ENCODE data around the gene RPEL1.

DNA sequence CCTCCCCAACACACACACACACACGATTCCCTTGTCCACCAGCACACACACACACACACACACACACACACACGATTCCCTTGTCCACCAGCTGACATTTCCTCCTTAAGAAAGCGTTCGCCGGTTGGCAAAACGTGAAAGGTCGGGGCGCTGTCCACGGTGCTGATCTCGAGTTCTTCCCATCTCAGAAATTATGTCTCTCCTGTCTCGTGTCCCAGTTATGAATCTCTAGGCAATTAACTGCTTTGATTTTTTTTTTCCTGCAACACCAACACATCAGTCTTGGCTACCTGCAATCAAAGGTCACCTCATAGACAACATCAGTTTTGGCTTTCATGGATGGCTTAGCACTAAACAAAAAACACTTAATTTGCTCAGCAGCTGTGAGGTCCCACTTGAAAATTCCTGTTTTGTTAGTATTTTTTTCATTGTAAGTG lies 33.2 kb downstream of the RPEL1 start:
- TF ChIP-seq, protein P1, sequence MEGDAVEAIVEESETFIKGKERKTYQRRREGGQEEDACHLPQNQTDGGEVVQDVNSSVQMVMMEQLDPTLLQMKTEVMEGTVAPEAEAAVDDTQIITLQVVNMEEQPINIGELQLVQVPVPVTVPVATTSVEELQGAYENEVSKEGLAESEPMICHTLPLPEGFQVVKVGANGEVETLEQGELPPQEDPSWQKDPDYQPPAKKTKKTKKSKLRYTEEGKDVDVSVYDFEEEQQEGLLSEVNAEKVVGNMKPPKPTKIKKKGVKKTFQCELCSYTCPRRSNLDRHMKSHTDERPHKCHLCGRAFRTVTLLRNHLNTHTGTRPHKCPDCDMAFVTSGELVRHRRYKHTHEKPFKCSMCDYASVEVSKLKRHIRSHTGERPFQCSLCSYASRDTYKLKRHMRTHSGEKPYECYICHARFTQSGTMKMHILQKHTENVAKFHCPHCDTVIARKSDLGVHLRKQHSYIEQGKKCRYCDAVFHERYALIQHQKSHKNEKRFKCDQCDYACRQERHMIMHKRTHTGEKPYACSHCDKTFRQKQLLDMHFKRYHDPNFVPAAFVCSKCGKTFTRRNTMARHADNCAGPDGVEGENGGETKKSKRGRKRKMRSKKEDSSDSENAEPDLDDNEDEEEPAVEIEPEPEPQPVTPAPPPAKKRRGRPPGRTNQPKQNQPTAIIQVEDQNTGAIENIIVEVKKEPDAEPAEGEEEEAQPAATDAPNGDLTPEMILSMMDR (IDR thresholded peaks at IDR 0.05; ENCODE audit: low read length): no peak
- TF ChIP-seq EZH2 (optimal IDR thresholded peaks at IDR 0.05; ENCODE audit: low read depth, low read length) (no peak), EZH2phosphoT487 (IDR thresholded peaks at IDR 0.05; ENCODE audit: low read length) (no peak)

Measured in MM.1S (cell line).